GM23338 (cell line): ENCODE data around the gene DYRK1A. TPM values are rescaled to one million over a fixed set of nuclear protein-coding genes. Genes with fewer than 3 reads are reported as not detected.

ENCODE experiments used
- ATAC-seq: fragments of 200-7000 bp; cut with Tn5 transposase; 3 replicates; pipeline ENCODE4 v1.9.1; 2020
- DNase-seq: peaks from one replicate; pipeline ENCODE4 v3.0.0-alpha.2; 2015; ENCODE audit warnings: low spot score
- H2AFZ ChIP-seq: fragments of 200-600 bp; sonication (generic); 2 replicates; pipeline ENCODE4 v1.8.0; 2016; ENCODE audit warnings: antibody characterized with exemption, mild to moderate bottlenecking, moderate library complexity
- H3F3A ChIP-seq: fragments of 200-600 bp; sonication (generic); replicated peaks from 2 replicates; pipeline ENCODE4 v1.8.0; 2017; ENCODE audit warnings: antibody characterized with exemption, mixed run types, low read depth
- H3K27ac ChIP-seq: fragments of 200-600 bp; sonication (generic); 2 replicates; pipeline ENCODE4 v1.6.1; 2016; ENCODE audit warnings: low read depth
- H3K27me3 ChIP-seq: fragments of 200-600 bp; sonication (generic); 2 replicates; pipeline ENCODE4 v1.8.0; 2016; ENCODE audit warnings: mild to moderate bottlenecking, mixed run types, moderate library complexity; ENCODE audit not compliant: insufficient read depth
- H3K36me3 ChIP-seq: fragments of 200-600 bp; sonication (generic); 2 replicates; pipeline ENCODE4 v1.8.0; 2016; ENCODE audit warnings: mild to moderate bottlenecking; ENCODE audit not compliant: insufficient read depth
- H3K4me1 ChIP-seq: fragments of 200-600 bp; sonication (generic); 2 replicates; pipeline ENCODE4 v1.8.0; 2016; ENCODE audit warnings: mild to moderate bottlenecking, moderate library complexity; ENCODE audit not compliant: insufficient read depth
- H3K4me2 ChIP-seq: fragments of 200-600 bp; sonication (generic); 2 replicates; pipeline ENCODE4 v1.7.1; 2017; ENCODE audit warnings: mixed run types
- H3K4me3 ChIP-seq: fragments of 200-600 bp; sonication (generic); 2 replicates; pipeline ENCODE4 v1.6.1; 2016; ENCODE audit warnings: mixed run types
- H3K79me2 ChIP-seq: fragments of 200-600 bp; sonication (generic); replicated peaks from 2 replicates; pipeline ENCODE4 v1.8.0; 2017; ENCODE audit warnings: mild to moderate bottlenecking; ENCODE audit not compliant: insufficient read depth
- H3K9me2 ChIP-seq: fragments of 200-600 bp; sonication (generic); 2 replicates; pipeline ENCODE4 v1.8.0; 2017; ENCODE audit not compliant: insufficient read depth
- H4K20me1 ChIP-seq: fragments of 200-600 bp; sonication (generic); replicated peaks from 2 replicates; pipeline ENCODE4 v1.8.0; 2017; ENCODE audit warnings: mild to moderate bottlenecking; ENCODE audit not compliant: insufficient read depth
- H3K27ac Mint-ChIP-seq: 2 replicates; pipeline ENCODE4 v1.8.0; 2020; ENCODE audit warnings: inconsistent platforms, mild to moderate bottlenecking, moderate library complexity, mixed read lengths
- H3K27me3 Mint-ChIP-seq: 3 replicates; pipeline ENCODE4 v1.8.0; 2022; ENCODE audit warnings: low read depth, mild to moderate bottlenecking, moderate library complexity, mixed read lengths, inconsistent platforms; ENCODE audit not compliant: insufficient read depth, poor library complexity
- H3K36me3 Mint-ChIP-seq: 3 replicates; pipeline ENCODE4 v1.8.0; 2021; ENCODE audit warnings: low read depth, mild to moderate bottlenecking, inconsistent platforms, moderate library complexity, mixed read lengths
- H3K4me1 Mint-ChIP-seq: 3 replicates; pipeline ENCODE4 v1.8.0; 2020; ENCODE audit warnings: mild to moderate bottlenecking, inconsistent platforms, mixed read lengths
- H3K4me3 Mint-ChIP-seq: 3 replicates; pipeline ENCODE4 v1.8.0; 2021; ENCODE audit warnings: moderate library complexity, mild to moderate bottlenecking, inconsistent platforms, mixed read lengths
- H3K9me3 Mint-ChIP-seq: 3 replicates; pipeline ENCODE4 v1.8.0; 2020; ENCODE audit warnings: moderate library complexity, mild to moderate bottlenecking, inconsistent platforms, mixed read lengths
- CREB1 ChIP-seq: fragments of 250-450 bp; sonication (Bioruptor Pico); IDR thresholded peaks from 2 replicates; pipeline ENCODE4 v1.5.0; 2020; ENCODE audit warnings: low read depth, mild to moderate bottlenecking, moderate library complexity
- EZH2 ChIP-seq: fragments of 200-600 bp; sonication (generic); IDR thresholded peaks from one replicate; pipeline ENCODE4 v1.8.0; 2017; ENCODE audit warnings: antibody characterized with exemption, mild to moderate bottlenecking, low read depth; ENCODE audit not compliant: unreplicated experiment
- EZH2phosphoT487 ChIP-seq: fragments of 200-600 bp; sonication (generic); IDR thresholded peaks from one replicate; pipeline ENCODE4 v1.8.1; 2018; ENCODE audit warnings: antibody characterized with exemption; ENCODE audit not compliant: unreplicated experiment
- JUNB ChIP-seq: IDR thresholded peaks from one replicate; pipeline ENCODE4 v1.6.1; 2016; ENCODE audit warnings: antibody characterized with exemption; ENCODE audit not compliant: unreplicated experiment
- NANOG ChIP-seq: IDR thresholded peaks from 2 replicates; pipeline ENCODE4 v1.6.1; 2016; ENCODE audit warnings: antibody characterized with exemption, borderline replicate concordance
- POLR2AphosphoS5 ChIP-seq: IDR thresholded peaks from 2 replicates; pipeline ENCODE4 v1.6.1; 2016; ENCODE audit warnings: antibody characterized with exemption, low read depth
- STAT1 ChIP-seq: IDR thresholded peaks from one replicate; pipeline ENCODE4 v1.6.1; 2016; ENCODE audit warnings: antibody characterized with exemption; ENCODE audit not compliant: unreplicated experiment
- ZNF114 ChIP-seq: fragments of 250-450 bp; sonication (Bioruptor Pico); IDR thresholded peaks from 2 replicates; pipeline ENCODE4 v1.5.0; 2020; ENCODE audit warnings: mild to moderate bottlenecking, moderate library complexity
- ZNF331 ChIP-seq: fragments of 250-450 bp; sonication (Bioruptor Pico); IDR thresholded peaks from 2 replicates; pipeline ENCODE4 v1.5.0; 2020; ENCODE audit warnings: low read depth, mild to moderate bottlenecking, moderate library complexity
- polyA plus RNA-seq: library from polyadenylated mRNA; unstranded; fragments of >200 nt; fragmentation: Nextera tagmentation; extraction: Ambion mirVana; gene quantifications from 2 replicates; pipeline ENCODE4 v1.2.1, GENCODE V29; 2016
- total RNA-seq: library from RNA; depleted of rRNA; stranded (reverse); fragments of >200 nt; shearing (Covaris generic); gene quantifications from 2 replicates; pipeline ENCODE4 v1.2.3, GENCODE V29; 2014
- TF ChIP-seq, protein P1 (sequence below): IDR thresholded peaks from 2 replicates; pipeline ENCODE4 v1.6.1; 2016; ENCODE audit warnings: antibody characterized with exemption
- TF ChIP-seq, protein P2 (sequence below): IDR thresholded peaks from one replicate; pipeline ENCODE4 v1.6.1; 2018; ENCODE audit warnings: antibody characterized with exemption; ENCODE audit not compliant: unreplicated experiment
- TF ChIP-seq, protein P3 (sequence below), 2 experiments: fragments of 200-600 bp in 1 of 2; sonication (generic) in 1 of 2; conservative IDR thresholded peaks; 2 replicates each; pipeline versions ENCODE4 v1.5.1 to v1.6.1; 2016 to 2017; ENCODE audit warnings: antibody characterized with exemption in 2 of 2, low read depth in 2 of 2, mild to moderate bottlenecking in 2 of 2, moderate library complexity in 1 of 2

The DYRK1A gene
- total and polyA plus RNA-seq, 2 experiments from 2014 or later, result 10.3 to 84.7 TPM

DNA sequence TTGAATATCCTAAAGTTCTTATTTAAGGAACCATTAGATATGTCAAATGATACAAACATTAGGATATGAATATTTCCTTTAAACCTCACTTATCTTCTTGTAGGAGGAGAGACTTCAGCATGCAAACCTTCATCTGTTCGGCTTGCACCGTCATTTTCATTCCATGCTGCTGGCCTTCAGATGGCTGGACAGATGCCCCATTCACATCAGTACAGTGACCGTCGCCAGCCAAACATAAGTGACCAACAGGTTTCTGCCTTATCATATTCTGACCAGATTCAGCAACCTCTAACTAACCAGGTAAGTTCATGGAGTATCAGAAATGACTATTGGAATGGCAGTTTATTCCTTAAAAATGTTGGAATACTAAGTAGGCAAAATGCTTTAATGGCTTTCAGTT is 106.0 kb downstream of the DYRK1A start (continued):
- TF ChIP-seq ZNF331 (no peak), EZH2 (no peak)

DNA sequence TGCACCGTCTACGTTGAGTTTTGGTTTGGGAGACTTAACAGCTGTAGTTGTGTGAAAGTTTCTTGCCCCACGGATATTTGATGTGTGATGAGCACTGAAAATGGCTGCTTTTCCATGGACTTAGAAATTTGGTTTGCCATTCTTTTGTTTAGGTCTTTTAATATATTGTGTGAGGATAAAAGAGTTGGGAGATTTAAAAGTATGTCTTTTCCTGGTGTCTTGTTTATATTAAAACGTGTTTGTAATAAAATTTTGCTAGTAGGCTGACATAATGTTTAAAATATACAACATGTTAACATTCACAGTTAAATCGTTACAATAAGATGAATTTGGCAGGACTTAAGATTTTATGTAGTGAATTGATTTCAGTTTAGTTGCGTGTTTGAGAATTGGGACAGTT is 106.9 kb downstream of the DYRK1A start:
- Histone ChIP-seq H3K36me3 (no peaks in the 10 kb centered on the region), H3K79me2 (peaks cover 100% of the 10 kb centered on the region), H3K4me3 (no peak overlapping the region), H3K27ac (no peak overlapping the region), H3K27me3 (no peaks in the 10 kb centered on the region), H3K9me2 (no peaks in the 10 kb centered on the region), H3F3A (no peaks in the 10 kb centered on the region), H3K4me1 (peaks cover 26% of the 10 kb centered on the region), H4K20me1 (peaks cover 33% of the 10 kb centered on the region), H3K4me2 (no peak overlapping the region), H2AFZ (no peak overlapping the region)
- Mint-ChIP-seq H3K36me3 (peaks cover 25% of the 10 kb centered on the region), H3K4me3 (no peak overlapping the region), H3K9me3 (peaks cover 8% of the 10 kb centered on the region), H3K27me3 (no peaks in the 10 kb centered on the region), H3K4me1 (peaks cover 49% of the 10 kb centered on the region), H3K27ac (no peak overlapping the region; the same call in 1 of the 2 replicates)
- TF ChIP-seq ZNF114 (no peak), EZH2phosphoT487 (no peak), STAT1 (no peak), NANOG (no peak), EZH2 (no peak)
- TF ChIP-seq, protein P1, sequence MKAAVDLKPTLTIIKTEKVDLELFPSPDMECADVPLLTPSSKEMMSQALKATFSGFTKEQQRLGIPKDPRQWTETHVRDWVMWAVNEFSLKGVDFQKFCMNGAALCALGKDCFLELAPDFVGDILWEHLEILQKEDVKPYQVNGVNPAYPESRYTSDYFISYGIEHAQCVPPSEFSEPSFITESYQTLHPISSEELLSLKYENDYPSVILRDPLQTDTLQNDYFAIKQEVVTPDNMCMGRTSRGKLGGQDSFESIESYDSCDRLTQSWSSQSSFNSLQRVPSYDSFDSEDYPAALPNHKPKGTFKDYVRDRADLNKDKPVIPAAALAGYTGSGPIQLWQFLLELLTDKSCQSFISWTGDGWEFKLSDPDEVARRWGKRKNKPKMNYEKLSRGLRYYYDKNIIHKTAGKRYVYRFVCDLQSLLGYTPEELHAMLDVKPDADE, result no peak
- ATAC-seq, result no peak
- no peak for DNase-seq

DNA sequence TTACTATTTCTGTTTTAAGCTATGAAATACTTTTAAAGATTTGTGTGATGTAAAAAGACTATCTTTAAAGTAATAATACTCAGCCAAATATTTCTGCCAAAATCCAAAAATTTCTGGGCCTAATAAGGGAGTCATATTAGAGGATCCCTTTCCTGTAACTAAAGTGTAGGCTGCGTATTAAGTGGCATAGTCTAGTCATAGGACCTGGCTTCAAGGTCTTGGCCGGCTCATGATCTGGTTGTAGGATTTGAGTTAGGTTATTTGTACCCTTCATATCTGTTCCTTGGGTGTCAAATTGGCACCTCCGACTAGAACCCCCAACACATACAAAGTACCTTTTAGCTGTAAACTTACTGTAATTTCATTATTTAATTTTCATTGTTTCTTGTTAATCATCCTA is 107.8 kb downstream of the DYRK1A start:
- Histone ChIP-seq H3F3A (no peaks in the 10 kb centered on the region), H3K36me3 (no peaks in the 10 kb centered on the region), H3K4me3 (no peak overlapping the region), H3K27ac (no peak overlapping the region; the same call in 1 of the 2 replicates), H3K4me2 (no peak overlapping the region), H3K9me2 (no peaks in the 10 kb centered on the region), H4K20me1 (peaks cover 33% of the 10 kb centered on the region), H2AFZ (no peak overlapping the region), H3K79me2 (peaks cover 100% of the 10 kb centered on the region), H3K4me1 (peaks cover 21% of the 10 kb centered on the region), H3K27me3 (no peaks in the 10 kb centered on the region)
- peaks cover 41% of the 10 kb centered on the region for H3K4me1 Mint-ChIP-seq
- H3K27ac Mint-ChIP-seq, result no peak overlapping the region
- no peak overlapping the region for H3K4me3 Mint-ChIP-seq
- no peak for DNase-seq
- peaks cover under 1% of the 10 kb centered on the region; the same call in 1 of the 3 replicates for H3K9me3 Mint-ChIP-seq
- ATAC-seq, result no peak
- no peaks in the 10 kb centered on the region for H3K27me3 Mint-ChIP-seq
- H3K36me3 Mint-ChIP-seq, result peaks cover 16% of the 10 kb centered on the region
- TF ChIP-seq, protein P2, sequence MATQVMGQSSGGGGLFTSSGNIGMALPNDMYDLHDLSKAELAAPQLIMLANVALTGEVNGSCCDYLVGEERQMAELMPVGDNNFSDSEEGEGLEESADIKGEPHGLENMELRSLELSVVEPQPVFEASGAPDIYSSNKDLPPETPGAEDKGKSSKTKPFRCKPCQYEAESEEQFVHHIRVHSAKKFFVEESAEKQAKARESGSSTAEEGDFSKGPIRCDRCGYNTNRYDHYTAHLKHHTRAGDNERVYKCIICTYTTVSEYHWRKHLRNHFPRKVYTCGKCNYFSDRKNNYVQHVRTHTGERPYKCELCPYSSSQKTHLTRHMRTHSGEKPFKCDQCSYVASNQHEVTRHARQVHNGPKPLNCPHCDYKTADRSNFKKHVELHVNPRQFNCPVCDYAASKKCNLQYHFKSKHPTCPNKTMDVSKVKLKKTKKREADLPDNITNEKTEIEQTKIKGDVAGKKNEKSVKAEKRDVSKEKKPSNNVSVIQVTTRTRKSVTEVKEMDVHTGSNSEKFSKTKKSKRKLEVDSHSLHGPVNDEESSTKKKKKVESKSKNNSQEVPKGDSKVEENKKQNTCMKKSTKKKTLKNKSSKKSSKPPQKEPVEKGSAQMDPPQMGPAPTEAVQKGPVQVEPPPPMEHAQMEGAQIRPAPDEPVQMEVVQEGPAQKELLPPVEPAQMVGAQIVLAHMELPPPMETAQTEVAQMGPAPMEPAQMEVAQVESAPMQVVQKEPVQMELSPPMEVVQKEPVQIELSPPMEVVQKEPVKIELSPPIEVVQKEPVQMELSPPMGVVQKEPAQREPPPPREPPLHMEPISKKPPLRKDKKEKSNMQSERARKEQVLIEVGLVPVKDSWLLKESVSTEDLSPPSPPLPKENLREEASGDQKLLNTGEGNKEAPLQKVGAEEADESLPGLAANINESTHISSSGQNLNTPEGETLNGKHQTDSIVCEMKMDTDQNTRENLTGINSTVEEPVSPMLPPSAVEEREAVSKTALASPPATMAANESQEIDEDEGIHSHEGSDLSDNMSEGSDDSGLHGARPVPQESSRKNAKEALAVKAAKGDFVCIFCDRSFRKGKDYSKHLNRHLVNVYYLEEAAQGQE, result no peak
- no peak for TF ChIP-seq JUNB
- TF ChIP-seq STAT1, result no peak
- TF ChIP-seq CREB1, result no peak
- no peak for TF ChIP-seq POLR2AphosphoS5
- TF ChIP-seq, protein P1, result no peak
- TF ChIP-seq, protein P3, sequence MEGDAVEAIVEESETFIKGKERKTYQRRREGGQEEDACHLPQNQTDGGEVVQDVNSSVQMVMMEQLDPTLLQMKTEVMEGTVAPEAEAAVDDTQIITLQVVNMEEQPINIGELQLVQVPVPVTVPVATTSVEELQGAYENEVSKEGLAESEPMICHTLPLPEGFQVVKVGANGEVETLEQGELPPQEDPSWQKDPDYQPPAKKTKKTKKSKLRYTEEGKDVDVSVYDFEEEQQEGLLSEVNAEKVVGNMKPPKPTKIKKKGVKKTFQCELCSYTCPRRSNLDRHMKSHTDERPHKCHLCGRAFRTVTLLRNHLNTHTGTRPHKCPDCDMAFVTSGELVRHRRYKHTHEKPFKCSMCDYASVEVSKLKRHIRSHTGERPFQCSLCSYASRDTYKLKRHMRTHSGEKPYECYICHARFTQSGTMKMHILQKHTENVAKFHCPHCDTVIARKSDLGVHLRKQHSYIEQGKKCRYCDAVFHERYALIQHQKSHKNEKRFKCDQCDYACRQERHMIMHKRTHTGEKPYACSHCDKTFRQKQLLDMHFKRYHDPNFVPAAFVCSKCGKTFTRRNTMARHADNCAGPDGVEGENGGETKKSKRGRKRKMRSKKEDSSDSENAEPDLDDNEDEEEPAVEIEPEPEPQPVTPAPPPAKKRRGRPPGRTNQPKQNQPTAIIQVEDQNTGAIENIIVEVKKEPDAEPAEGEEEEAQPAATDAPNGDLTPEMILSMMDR (conservative IDR thresholded peaks at IDR 0.05; ENCODE audit: low read depth in 2 of 2), result no peak
